Nephron (organoid): Measurements from ENCODE around the gene C2CD5.

ENCODE experiments used
- H3K27ac Mint-ChIP-seq, 3 experiments: 2 replicates each; pipeline ENCODE4 v1.8.0; 2020; ENCODE audit warnings: mixed read lengths in 3 of 3, mild to moderate bottlenecking in 2 of 3, moderate library complexity in 1 of 3
- H3K27me3 Mint-ChIP-seq: 2 replicates; pipeline ENCODE4 v1.8.0; 2021; ENCODE audit warnings: low read depth, mild to moderate bottlenecking, moderate library complexity, mixed read lengths
- H3K36me3 Mint-ChIP-seq: 2 replicates; pipeline ENCODE4 v1.8.0; 2020; ENCODE audit warnings: low read depth, mixed read lengths
- H3K4me1 Mint-ChIP-seq: 2 replicates; pipeline ENCODE4 v1.8.0; 2020; ENCODE audit warnings: mixed read lengths
- H3K4me3 Mint-ChIP-seq, 3 experiments: 2 replicates each; pipeline ENCODE4 v1.8.0; 2020; ENCODE audit warnings: mild to moderate bottlenecking in 3 of 3, mixed read lengths in 3 of 3, moderate library complexity in 2 of 3
- H3K9me3 Mint-ChIP-seq: 2 replicates; pipeline ENCODE4 v1.8.0; 2020; ENCODE audit warnings: mixed read lengths
- CTCF ChIP-seq, 3 experiments: fragments of 200-600 bp; sonication (generic); IDR thresholded peaks; one replicate each; pipeline ENCODE4 v1.5.0; 2021; ENCODE audit warnings: antibody characterized with exemption in 3 of 3; ENCODE audit not compliant: unreplicated experiment in 3 of 3

C2CD5 gene

GRCh38 chr12:22544038-22544979 is at the start of gene C2CD5:
C2CD5 (minus strand) TSS chr12:22544542; CDS start chr12:22544150, 392 bp downstream.
- H3K4me3 Mint-ChIP-seq: peak within 1 kb of the TSS; percentile 88 to 96 (median 95)
- no peaks in the 10 kb centered on the region for H3K9me3 Mint-ChIP-seq
- H3K36me3 Mint-ChIP-seq: peaks cover 24% of the 10 kb centered on the region
- H3K27ac Mint-ChIP-seq: peak within 1 kb of the TSS; percentile 97 to 99 (median 99)
- peak in 2 of 3 experiments; percentile 18 to 43 for TF ChIP-seq CTCF (IDR thresholded peaks at IDR 0.05; ENCODE audit: unreplicated experiment in 3 of 3)
- peaks cover 26% of the 10 kb centered on the region for H3K4me1 Mint-ChIP-seq
- H3K27me3 Mint-ChIP-seq: no peaks in the 10 kb centered on the region

- Mint-ChIP-seq H3K9me3 (no peaks in the 10 kb centered on the region), H3K27me3 (no peaks in the 10 kb centered on the region), H3K4me3 (no peak overlapping the region), H3K27ac (peak overlapping the region in 2 of 3 experiments; percentile 6 to 11), H3K36me3 (no peaks in the 10 kb centered on the region), H3K4me1 (peaks cover 12% of the 10 kb centered on the region)
- no peak for TF ChIP-seq CTCF (IDR thresholded peaks at IDR 0.05; ENCODE audit: unreplicated experiment in 3 of 3)
Measured at GRCh38 chr12:22593864-22594263, 49.5 kb upstream of the C2CD5 start.

GRCh38 chr12:22588817-22589216 is 44.5 kb upstream of the C2CD5 start:
- Mint-ChIP-seq H3K4me3 (no peak overlapping the region), H3K27ac (no peak overlapping the region), H3K27me3 (no peaks in the 10 kb centered on the region), H3K36me3 (no peaks in the 10 kb centered on the region), H3K4me1 (peaks cover 2% of the 10 kb centered on the region), H3K9me3 (no peaks in the 10 kb centered on the region)
- TF ChIP-seq CTCF (IDR thresholded peaks at IDR 0.05; ENCODE audit: unreplicated experiment in 3 of 3): no peak

- Mint-ChIP-seq H3K4me1 (no peaks in the 10 kb centered on the region), H3K27me3 (no peaks in the 10 kb centered on the region), H3K27ac (no peak overlapping the region), H3K36me3 (no peaks in the 10 kb centered on the region), H3K4me3 (no peak overlapping the region), H3K9me3 (no peaks in the 10 kb centered on the region)
- no peak for TF ChIP-seq CTCF (IDR thresholded peaks at IDR 0.05; ENCODE audit: unreplicated experiment in 3 of 3)
Measured at GRCh38 chr12:22578328-22578727, 34.0 kb upstream of the C2CD5 start.

GRCh38 chr12:22577667-22578066 is 33.3 kb upstream of the C2CD5 start:
- no peak for TF ChIP-seq CTCF (IDR thresholded peaks at IDR 0.05; ENCODE audit: unreplicated experiment in 3 of 3)
- H3K9me3 Mint-ChIP-seq: no peaks in the 10 kb centered on the region
- H3K4me3 Mint-ChIP-seq: no peak overlapping the region
- H3K27ac Mint-ChIP-seq: no peak overlapping the region
- no peaks in the 10 kb centered on the region for H3K36me3 Mint-ChIP-seq
- H3K27me3 Mint-ChIP-seq: no peaks in the 10 kb centered on the region
- no peaks in the 10 kb centered on the region for H3K4me1 Mint-ChIP-seq
